Left lung (tissue), 10 donors: ENCODE data around the gene DLG2. TPM values are rescaled to one million over a fixed set of nuclear protein-coding genes. Genes with fewer than 3 reads are reported as not detected.

Experiments used
- ATAC-seq: fragments of 200-7000 bp; cut with Tn5 transposase; one replicate; pipeline ENCODE4 v1.9.1; 2020; ENCODE audit warnings: moderate library complexity
- DNase-seq, 4 donors: peaks; one replicate each; pipeline ENCODE4 v3.0.0-alpha.2; 2013 to 2020
- H3K27ac ChIP-seq, 2 donors: fragments of 200-600 bp; sonication (generic) in 1 of 2; one replicate each; pipeline versions ENCODE4 v1.5.0 to v1.8.0; 2020 to 2021
- H3K27me3 ChIP-seq, 2 donors: fragments of 200-600 bp; sonication (generic) in 1 of 2; one replicate each; pipeline versions ENCODE4 v1.5.0 to v1.8.0; 2020 to 2021
- H3K36me3 ChIP-seq, 2 donors: fragments of 200-600 bp; sonication (generic) in 1 of 2; one replicate each; pipeline versions ENCODE4 v1.5.0 to v1.8.0; 2020 to 2021
- H3K4me1 ChIP-seq, 2 donors: fragments of 200-600 bp; one replicate each; pipeline ENCODE4 v1.8.0; 2021
- H3K4me3 ChIP-seq, 2 donors: fragments of 200-600 bp; sonication (generic) in 1 of 2; one replicate each; pipeline versions ENCODE4 v1.5.0 to v1.8.0; 2020 to 2021; ENCODE audit warnings: mild to moderate bottlenecking in 1 of 2
- H3K9me3 ChIP-seq, 2 donors: fragments of 200-600 bp; sonication (generic) in 1 of 2; one replicate each; pipeline versions ENCODE4 v1.5.0 to v1.8.0; 2020 to 2021
- CTCF ChIP-seq, 2 donors: fragments of 200-600 bp; sonication (generic) in 1 of 2; IDR thresholded peaks; one replicate each; pipeline versions ENCODE4 v1.5.0 to v1.8.0; 2021; ENCODE audit warnings: antibody characterized with exemption in 2 of 2
- intact Hi-C, 2 donors: fragments of 100-400 bp; cut with DNase I; formaldehyde crosslinking; loops; one replicate each; pipeline versions ENCODE4 v1.11.2 to v1.14.2; 2022
- polyA plus RNA-seq, 6 donors: library from polyadenylated mRNA; unstranded; fragments of 120-200 nt; gene quantifications; one replicate each; pipeline ENCODE4 v1.2.1, GENCODE V29; 2013; ENCODE audit not compliant: insufficient read length in 6 of 6
- total RNA-seq, 2 donors: library from RNA; stranded (reverse); fragmentation: NEBNext Ultra II Directional; extraction: Animal tissue kit (Norgen Biotek cat#: 25700); gene quantifications; one replicate each; pipeline ENCODE4 v1.2.1, GENCODE V29; 2021
- donor health status: DM: no; HTN: yes; CAD: no.
- donor health status: DM: no; HTN: no; CAD: no.

The DLG2 gene
- total and polyA plus RNA-seq, 8 donors = 4.5 to 15.0 (median 8.6) TPM

DNA sequence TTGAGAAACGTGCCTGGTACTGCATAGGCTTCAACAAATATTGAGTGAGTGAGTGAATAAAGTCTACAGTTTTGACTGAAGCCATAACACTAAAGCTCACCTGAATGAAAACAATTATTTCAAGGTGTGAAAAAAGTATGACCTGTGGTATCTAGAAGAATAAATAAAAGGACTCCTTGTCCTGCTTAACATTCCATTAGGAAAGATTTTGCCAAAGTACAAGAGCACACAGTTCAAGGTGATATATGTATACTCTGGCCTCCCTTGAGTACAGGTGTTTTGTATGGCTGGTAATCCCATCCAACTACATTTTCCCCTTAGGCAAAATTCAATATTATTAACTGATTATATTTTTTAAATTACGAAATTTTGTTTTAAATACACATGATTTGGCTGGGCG is 39.5 kb upstream of the DLG2 start:
- no peak for ATAC-seq
- intact Hi-C loops = no loop called here

DNA sequence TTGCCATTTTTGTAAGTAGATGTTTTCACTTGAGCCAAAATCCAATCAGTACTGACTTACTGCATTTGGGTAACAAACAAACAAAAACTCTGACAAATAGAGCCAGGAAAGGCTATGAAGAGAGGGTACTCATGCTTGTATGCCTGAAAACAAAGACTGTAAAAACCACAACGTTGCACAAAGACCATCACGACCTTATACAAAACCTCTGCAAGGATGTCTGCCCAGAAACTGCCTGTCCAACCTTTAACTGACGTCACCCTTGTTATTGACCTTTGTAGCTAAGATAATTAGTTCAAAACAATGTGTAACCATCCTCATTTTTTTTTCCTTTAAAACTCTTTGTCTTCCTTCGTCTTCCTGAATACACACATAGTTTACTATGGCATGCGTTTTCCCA is 38.6 kb upstream of the DLG2 start:
- no peak for TF ChIP-seq CTCF (IDR thresholded peaks at IDR 0.05)
- DNase-seq (no peak), ATAC-seq (no peak)
- no peaks in the 10 kb centered on the region for H3K27me3 ChIP-seq
- H3K4me3 ChIP-seq = peak overlapping the region in 1 of 2 donors; percentile 92
- intact Hi-C loops = no loop called here
- H3K9me3 ChIP-seq = no peaks in the 10 kb centered on the region
- H3K27ac ChIP-seq = peak overlapping the region; percentile 98 to 99
- no peaks in the 10 kb centered on the region for H3K36me3 ChIP-seq
- peaks cover 16 to 28% of the 10 kb centered on the region in 2 donors for H3K4me1 ChIP-seq

More for the DNA sequence above, 39.5 kb upstream of the DLG2 start:
- H3K27ac ChIP-seq = no peak overlapping the region
- no peaks in the 10 kb centered on the region for H3K27me3 ChIP-seq
- DNase-seq = no peak
- no peaks in the 10 kb centered on the region for H3K36me3 ChIP-seq
- no peak overlapping the region for H3K4me3 ChIP-seq
- H3K9me3 ChIP-seq = no peaks in the 10 kb centered on the region
- H3K4me1 ChIP-seq = peaks cover 13 to 18% of the 10 kb centered on the region in 2 donors
- no peak for TF ChIP-seq CTCF (IDR thresholded peaks at IDR 0.05)

DNA sequence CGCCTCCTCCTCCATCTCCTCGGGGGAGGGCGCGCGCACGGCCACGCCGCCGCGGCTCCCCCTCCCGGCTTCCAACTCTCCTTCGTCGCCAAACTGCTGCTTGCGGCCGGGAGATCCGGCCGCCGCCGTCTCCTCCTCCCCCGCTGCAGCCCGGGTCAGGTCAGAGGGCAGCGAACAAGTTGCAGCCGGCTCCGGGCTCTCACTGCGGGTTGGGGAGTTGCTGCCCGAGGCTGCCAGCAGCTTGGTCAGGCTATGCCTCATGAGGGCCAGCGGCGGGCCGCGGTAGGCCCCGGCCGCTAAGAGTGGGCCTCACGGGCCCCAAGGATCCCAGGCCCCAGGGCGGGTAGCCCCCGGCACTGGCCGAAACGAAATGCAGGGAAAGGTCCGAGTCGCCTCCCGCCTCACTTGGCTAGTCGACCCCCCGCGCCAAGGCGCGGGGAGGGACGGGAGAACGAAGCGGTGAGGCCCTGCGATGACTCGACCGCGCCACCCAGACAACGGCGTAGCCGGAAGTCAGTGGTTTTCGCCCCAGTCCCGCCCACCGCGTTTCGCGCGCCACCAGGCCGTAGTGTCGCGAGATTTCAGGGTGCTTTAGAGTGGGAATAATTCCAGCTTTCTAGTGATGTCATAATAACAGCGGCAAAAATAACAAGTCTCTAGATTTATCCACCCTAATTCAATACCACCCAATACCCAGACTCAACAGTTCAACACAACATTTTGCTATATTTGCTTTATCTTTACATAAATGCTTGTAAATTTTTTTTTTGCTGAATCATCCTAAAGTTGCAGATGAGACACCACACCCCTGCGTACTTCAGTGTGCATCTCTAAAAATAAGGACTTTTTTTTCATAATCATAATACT is 37.7 kb upstream of the DLG2 start, which contains the start of gene CREBZF:
TSS of gene CREBZF (minus strand) at position 515 of the 867 bp plus-strand sequence. CDS start at position 261, 254 bp downstream.
- intact Hi-C loops = no loop called here
- DNase-seq (peak; percentile 95 to 97 (median 97)), ATAC-seq (peak; percentile 93)
- Histone ChIP-seq H3K36me3 (peaks cover 0 to 8% of the 10 kb centered on the region in 2 donors), H3K9me3 (no peaks in the 10 kb centered on the region), H3K27ac (peak within 1 kb of the TSS; percentile 98 to 99), H3K27me3 (no peaks in the 10 kb centered on the region), H3K4me1 (peaks cover 18 to 37% of the 10 kb centered on the region in 2 donors), H3K4me3 (peak within 1 kb of the TSS; percentile 79 to 92)
- no peak for TF ChIP-seq CTCF (IDR thresholded peaks at IDR 0.05)

DNA sequence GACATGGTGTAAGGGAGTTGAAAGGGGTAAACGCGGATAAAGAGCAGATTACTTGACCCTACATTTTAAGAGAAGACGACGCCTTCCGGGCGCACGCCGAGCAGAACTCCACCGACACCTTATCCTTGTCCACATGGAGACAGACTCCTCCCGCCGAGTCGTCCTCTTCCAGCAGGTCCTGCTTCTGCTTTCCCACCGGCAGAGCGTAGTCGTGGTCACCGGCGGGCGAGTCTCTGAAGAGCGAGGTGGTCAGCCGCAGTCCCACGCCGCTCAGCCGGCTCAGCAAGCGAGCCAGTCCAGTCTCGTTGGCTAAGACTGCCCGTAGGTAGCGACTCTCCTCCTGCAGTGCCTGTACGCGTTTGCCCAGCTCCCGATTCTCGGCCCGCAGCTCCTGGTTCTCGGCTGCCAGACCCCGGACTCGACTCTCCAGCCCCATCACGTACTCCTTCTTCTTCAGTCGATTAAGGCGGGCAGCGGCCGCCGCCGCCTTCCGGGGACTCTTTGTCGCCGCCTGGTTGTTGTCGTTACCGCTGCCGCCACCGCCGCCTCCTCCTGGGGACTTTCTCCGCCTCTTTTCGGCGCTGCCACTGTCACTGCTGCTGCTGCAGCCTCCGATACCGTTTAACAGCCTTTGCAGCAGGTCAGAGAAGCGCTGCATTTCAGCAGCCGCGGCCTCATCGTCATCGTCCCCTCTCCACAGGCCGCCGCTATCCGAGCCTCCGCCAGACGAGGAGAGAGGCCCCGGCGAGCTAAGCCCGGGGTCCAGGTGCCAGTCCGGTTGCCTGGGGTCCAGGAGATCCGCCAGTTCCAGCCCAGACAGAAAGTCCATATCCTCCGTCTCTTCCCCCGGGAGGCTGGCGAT is 36.8 kb upstream of the DLG2 start:
- H3K36me3 ChIP-seq = peaks cover 0 to 16% of the 10 kb centered on the region in 2 donors
- peaks cover 18 to 46% of the 10 kb centered on the region in 2 donors for H3K4me1 ChIP-seq
- H3K27ac ChIP-seq = peak overlapping the region; percentile 98 to 99
- peak; percentile 41 to 52 for TF ChIP-seq CTCF (IDR thresholded peaks at IDR 0.05)
- no peaks in the 10 kb centered on the region for H3K27me3 ChIP-seq
- ATAC-seq (peak; percentile 81), DNase-seq (peak; percentile 70 to 95 (median 86))
- H3K9me3 ChIP-seq = no peaks in the 10 kb centered on the region
- intact Hi-C loops = no loop called here
- peak overlapping the region; percentile 79 to 92 for H3K4me3 ChIP-seq
